ACC112 (cell line): ENCODE results near the gene CCDC60.

Experiments
- H2AFZ ChIP-seq: fragments of 200-600 bp; sonication (generic); one replicate; pipeline ENCODE4 v1.6.0; 2017; ENCODE audit warnings: antibody characterized with exemption, low read length; ENCODE audit not compliant: unreplicated experiment
- H3K27ac ChIP-seq: fragments of 200-600 bp; sonication (generic); 2 replicates; pipeline ENCODE4 v1.5.1; 2014; ENCODE audit warnings: low read depth, mild to moderate bottlenecking, antibody characterized with exemption, low read length, moderate library complexity
- H3K27me3 ChIP-seq: fragments of 200-600 bp; sonication (generic); 2 replicates; pipeline ENCODE4 v1.6.1; 2014; ENCODE audit warnings: mild to moderate bottlenecking, antibody characterized with exemption, low read length, moderate library complexity, mixed read lengths; ENCODE audit not compliant: insufficient read depth
- H3K36me3 ChIP-seq: fragments of 200-600 bp; sonication (generic); 2 replicates; pipeline ENCODE4 v1.6.1; 2016; ENCODE audit warnings: mild to moderate bottlenecking, antibody characterized with exemption, low read length, moderate library complexity, mixed read lengths; ENCODE audit not compliant: insufficient read depth
- H3K4me1 ChIP-seq: fragments of 200-600 bp; sonication (generic); one replicate; pipeline ENCODE4 v1.6.1; 2016; ENCODE audit warnings: low read length, mixed read lengths; ENCODE audit not compliant: insufficient read depth, unreplicated experiment, control insufficient read depth
- H3K4me3 ChIP-seq: fragments of 200-600 bp; sonication (generic); 2 replicates; pipeline ENCODE4 v1.5.1; 2014; ENCODE audit warnings: mild to moderate bottlenecking, low read depth, low read length
- H3K79me2 ChIP-seq: fragments of 200-600 bp; sonication (generic); one replicate; pipeline ENCODE4 v1.6.0; 2016; ENCODE audit warnings: low read length; ENCODE audit not compliant: control insufficient read depth, unreplicated experiment, insufficient read depth

The CCDC60 gene

DNA sequence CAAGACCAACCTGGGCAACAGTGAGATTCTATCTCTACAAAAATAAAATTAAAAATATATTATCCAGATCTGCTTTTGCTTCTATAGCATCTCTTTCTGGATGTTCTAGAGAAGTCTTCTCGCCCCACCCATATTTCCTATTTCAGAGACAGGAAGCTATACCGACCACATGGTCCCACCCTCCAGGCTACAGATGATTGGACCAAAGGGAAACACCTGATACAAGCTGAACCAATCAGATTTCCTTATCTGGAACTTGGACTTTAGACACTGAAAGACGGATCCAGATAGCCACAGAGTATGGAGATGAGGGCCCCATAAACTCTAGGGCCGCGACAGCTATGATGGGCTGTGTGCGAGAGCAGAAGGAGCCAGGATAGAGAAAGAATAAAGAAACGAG is 48.7 kb downstream of the CCDC60 start:
- H3K4me1 ChIP-seq = no peaks in the 10 kb centered on the region
- H3K27ac ChIP-seq = no peak overlapping the region
- H3K79me2 ChIP-seq = no peaks in the 10 kb centered on the region
- no peaks in the 10 kb centered on the region for H3K36me3 ChIP-seq
- no peak overlapping the region for H3K4me3 ChIP-seq
- no peak overlapping the region for H2AFZ ChIP-seq
- no peaks in the 10 kb centered on the region for H3K27me3 ChIP-seq

DNA sequence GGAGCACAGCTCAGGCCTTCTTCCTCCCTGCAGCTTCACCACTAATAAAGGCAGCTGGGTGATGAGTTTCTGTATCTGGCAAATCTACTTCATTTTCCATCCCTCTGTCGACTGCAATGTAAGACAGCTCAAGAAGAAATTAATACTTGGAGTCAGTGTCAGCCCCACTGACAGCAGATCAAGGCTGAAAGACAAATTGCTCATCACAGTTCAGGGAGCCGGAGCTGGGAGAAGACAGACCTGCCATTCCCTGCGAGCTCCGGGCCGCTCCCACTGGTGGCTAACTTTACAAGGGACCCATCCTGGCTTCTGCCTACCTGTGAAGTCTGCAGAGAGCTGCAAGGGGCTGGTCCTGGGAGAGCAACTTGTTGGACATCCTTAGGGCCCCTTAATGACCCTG is 49.8 kb downstream of the CCDC60 start:
- H3K4me3 ChIP-seq = no peak overlapping the region
- no peak overlapping the region for H2AFZ ChIP-seq
- no peaks in the 10 kb centered on the region for H3K4me1 ChIP-seq
- no peaks in the 10 kb centered on the region for H3K79me2 ChIP-seq
- no peaks in the 10 kb centered on the region for H3K27me3 ChIP-seq
- H3K36me3 ChIP-seq = no peaks in the 10 kb centered on the region
- H3K27ac ChIP-seq = no peak overlapping the region

DNA sequence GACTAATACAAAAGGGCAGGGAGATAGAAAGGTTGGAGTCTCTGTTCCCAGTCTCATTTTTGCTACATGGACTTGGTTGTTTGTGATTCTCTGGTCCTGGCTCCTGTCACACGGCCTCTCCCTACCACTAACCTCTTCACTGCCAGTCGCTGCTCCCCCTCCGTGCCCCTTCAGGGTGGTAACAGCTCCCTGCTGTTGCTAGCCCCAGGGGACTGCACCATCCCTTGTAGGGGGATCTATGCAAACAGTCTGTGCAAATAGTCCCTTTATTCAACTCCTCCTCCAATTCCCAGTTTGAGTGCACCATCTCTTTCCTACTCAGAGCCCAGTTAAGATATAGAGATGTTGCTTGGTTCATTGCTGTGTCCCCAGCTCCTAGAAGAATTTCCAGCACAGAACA is 51.1 kb downstream of the CCDC60 start:
- no peaks in the 10 kb centered on the region for H3K27me3 ChIP-seq
- no peak overlapping the region for H3K4me3 ChIP-seq
- H2AFZ ChIP-seq = no peak overlapping the region
- no peaks in the 10 kb centered on the region for H3K79me2 ChIP-seq
- H3K4me1 ChIP-seq = no peaks in the 10 kb centered on the region
- H3K36me3 ChIP-seq = no peaks in the 10 kb centered on the region
- no peak overlapping the region for H3K27ac ChIP-seq

DNA sequence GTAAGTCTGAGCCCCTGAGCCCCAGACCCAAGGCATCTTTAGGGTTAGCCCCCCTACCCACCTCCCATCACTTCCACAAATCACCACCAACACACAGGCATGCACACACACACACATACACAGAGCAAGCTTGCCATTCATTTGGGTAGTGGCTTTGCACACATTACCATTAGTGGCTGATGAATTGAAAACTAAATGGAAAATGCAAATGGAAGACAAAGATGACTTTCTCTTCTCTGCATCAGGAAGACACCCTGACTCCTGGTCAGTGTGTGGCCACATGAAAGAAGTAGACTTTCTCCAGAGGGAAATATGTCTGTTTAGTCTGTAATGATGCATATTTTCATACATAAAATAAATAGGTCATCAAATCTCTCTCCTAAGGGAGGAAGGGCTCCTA is 55.2 kb downstream of the CCDC60 start:
- Histone ChIP-seq H3K36me3 (no peaks in the 10 kb centered on the region), H3K27me3 (no peaks in the 10 kb centered on the region), H2AFZ (no peak overlapping the region), H3K4me3 (no peak overlapping the region), H3K79me2 (no peaks in the 10 kb centered on the region), H3K4me1 (no peaks in the 10 kb centered on the region), H3K27ac (no peak overlapping the region)

DNA sequence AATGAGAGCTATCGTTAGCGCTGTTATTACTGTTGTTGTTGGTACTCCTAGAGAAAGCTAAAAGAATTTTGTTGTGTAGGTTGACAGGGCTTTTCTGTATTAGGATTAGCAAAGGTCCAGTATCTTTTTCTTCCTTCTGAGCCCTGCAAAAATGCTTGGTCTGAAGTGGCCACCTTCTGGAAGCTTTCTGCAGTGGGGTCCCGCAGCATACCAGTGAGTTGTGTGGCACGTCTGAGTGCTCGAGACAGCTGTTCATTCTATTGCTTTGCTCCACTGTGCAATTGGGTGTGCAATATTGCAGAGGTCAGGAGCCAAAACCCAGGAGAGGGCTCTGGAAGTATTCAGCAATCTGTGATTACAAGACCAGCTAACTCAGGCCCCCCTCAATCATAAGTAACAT is 57.1 kb downstream of the CCDC60 start:
- no peak overlapping the region for H3K4me3 ChIP-seq
- H3K36me3 ChIP-seq = no peaks in the 10 kb centered on the region
- no peaks in the 10 kb centered on the region for H3K27me3 ChIP-seq
- H2AFZ ChIP-seq = no peak overlapping the region
- no peak overlapping the region for H3K27ac ChIP-seq
- no peaks in the 10 kb centered on the region for H3K4me1 ChIP-seq
- H3K79me2 ChIP-seq = no peaks in the 10 kb centered on the region

DNA sequence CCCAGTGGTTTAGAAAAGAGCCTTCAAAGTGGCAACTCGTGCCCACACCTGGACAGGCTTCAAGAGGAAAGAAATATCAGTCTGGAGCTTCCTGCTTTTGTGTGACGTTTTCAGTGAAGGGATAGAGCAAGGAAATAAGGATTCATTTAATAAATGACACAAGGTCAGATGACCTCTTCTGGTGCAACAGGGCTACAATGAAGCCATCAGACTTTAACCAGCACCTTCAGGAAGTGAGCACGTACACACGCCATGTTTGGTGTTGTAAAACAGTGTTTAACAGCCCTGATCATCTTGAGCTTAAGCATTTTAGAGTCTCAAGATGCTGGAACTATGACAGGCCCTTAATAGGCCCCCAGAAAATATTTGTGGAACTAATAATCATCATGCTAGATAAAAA is 59.1 kb downstream of the CCDC60 start:
- Histone ChIP-seq H2AFZ (no peak overlapping the region), H3K4me3 (no peak overlapping the region), H3K36me3 (no peaks in the 10 kb centered on the region), H3K27me3 (no peaks in the 10 kb centered on the region), H3K27ac (no peak overlapping the region), H3K79me2 (no peaks in the 10 kb centered on the region), H3K4me1 (no peaks in the 10 kb centered on the region)

DNA sequence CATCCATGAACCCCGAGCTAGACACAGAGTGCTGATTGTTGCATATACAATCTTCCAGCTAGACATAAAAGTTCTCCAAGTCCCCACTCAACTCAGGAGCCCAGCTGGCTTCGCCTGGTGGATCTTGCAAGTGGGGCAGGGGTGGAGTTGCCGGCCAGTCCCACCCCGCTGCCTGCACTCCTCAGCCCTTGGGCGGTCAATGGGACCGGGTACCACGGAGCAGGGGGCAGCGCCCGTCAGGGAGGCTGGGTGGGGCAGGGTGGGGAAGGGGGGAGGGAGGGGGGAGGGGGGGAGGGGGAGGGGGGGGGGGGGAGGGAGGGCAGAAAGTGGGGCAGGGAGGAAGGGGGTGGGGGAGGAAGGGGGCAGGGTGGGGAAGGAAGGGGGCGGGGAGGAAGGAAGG is 63.0 kb downstream of the CCDC60 start:
- Histone ChIP-seq H3K36me3 (no peaks in the 10 kb centered on the region), H3K4me3 (no peak overlapping the region), H2AFZ (no peak overlapping the region), H3K4me1 (no peaks in the 10 kb centered on the region), H3K27me3 (no peaks in the 10 kb centered on the region), H3K27ac (no peak overlapping the region), H3K79me2 (no peaks in the 10 kb centered on the region)

DNA sequence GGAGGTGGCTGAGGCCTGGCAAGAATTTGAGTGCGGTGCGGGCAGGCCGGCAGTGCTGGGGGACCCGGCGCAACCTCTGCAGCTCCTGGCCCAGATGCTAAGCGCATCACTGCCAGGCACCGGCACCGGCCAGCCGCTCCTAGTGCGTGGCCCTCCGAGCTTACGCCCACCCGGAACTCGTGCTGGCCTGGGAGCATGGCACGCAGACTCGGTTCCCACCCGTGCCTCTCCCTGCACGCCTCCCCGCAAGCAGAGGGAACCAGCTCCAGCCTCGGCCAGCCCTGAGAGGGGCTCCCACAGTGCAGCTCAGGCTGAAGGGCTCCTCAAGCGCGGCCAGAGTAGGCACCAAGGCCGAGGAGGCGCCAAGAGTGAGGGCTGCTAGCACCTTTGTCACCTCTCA is 63.7 kb downstream of the CCDC60 start:
- no peaks in the 10 kb centered on the region for H3K4me1 ChIP-seq
- no peak overlapping the region for H2AFZ ChIP-seq
- H3K4me3 ChIP-seq = no peak overlapping the region
- no peaks in the 10 kb centered on the region for H3K79me2 ChIP-seq
- H3K27ac ChIP-seq = no peak overlapping the region
- no peaks in the 10 kb centered on the region for H3K36me3 ChIP-seq
- H3K27me3 ChIP-seq = no peaks in the 10 kb centered on the region

DNA sequence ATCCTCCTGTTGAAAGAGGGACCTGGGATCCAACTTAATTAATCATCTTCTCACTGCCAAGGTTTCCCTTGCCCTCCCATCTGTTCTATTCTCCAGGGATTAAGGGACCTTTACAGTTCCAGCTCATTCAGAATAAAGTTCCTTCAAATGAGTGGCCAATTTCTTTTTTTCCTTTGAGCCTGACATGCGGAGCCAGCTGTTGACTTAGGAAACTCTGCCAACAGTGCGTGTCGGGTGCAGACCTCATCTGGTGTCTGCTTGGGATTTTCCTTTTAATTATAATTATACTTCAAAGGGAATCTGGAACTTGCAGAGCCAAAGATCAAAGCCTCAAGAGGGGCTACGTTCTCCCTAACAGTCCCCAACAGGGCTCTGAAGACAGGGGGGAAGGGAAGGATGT is 64.8 kb downstream of the CCDC60 start:
- Histone ChIP-seq H2AFZ (no peak overlapping the region), H3K36me3 (no peaks in the 10 kb centered on the region), H3K4me1 (no peaks in the 10 kb centered on the region), H3K27me3 (no peaks in the 10 kb centered on the region), H3K27ac (no peak overlapping the region), H3K4me3 (no peak overlapping the region), H3K79me2 (no peaks in the 10 kb centered on the region)

DNA sequence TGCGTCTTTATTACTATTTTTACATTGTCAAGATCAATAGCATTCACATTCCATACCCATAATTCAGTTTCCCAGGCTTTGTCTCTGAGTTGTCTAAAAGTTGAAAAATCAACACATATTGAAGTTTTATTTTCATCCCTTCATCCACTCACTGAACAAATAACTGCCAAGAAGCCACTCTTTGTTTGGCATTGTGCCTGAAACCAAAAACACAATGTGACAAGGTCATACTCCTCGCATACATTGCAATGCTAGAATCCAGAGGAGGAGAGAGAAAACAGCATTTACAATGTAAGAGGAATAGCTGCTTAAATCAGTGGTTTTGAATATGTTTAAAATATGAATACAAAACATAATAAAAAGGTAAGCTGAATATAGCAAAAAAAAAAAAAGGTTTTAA is 71.8 kb downstream of the CCDC60 start:
- no peaks in the 10 kb centered on the region for H3K4me1 ChIP-seq
- no peak overlapping the region for H2AFZ ChIP-seq
- no peak overlapping the region for H3K4me3 ChIP-seq
- no peak overlapping the region for H3K27ac ChIP-seq
- no peaks in the 10 kb centered on the region for H3K79me2 ChIP-seq
- peaks cover 14% of the 10 kb centered on the region for H3K27me3 ChIP-seq
- H3K36me3 ChIP-seq = no peaks in the 10 kb centered on the region

DNA sequence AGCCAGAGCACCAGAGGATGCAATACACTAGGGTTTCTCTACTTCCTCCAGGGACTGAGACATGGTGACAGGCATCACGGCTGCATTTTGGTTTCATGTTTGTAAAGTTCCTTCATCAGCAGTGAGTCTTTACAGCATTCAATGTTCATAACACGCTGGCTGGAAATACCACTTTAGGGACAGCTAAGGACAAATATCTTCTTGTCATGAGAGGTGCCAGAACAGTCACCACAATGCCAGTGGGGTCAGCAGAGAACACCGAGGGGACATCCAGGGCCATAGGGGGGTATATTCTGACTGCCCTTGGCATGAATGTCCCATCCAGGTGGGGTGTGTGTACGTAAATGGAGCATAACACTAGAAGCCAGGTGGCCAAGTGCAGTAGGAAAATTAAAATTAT is 72.3 kb downstream of the CCDC60 start:
- H3K4me3 ChIP-seq = no peak overlapping the region
- H3K27me3 ChIP-seq = peaks cover 19% of the 10 kb centered on the region
- H3K36me3 ChIP-seq = no peaks in the 10 kb centered on the region
- no peak overlapping the region for H3K27ac ChIP-seq
- H2AFZ ChIP-seq = no peak overlapping the region
- H3K4me1 ChIP-seq = no peaks in the 10 kb centered on the region
- H3K79me2 ChIP-seq = no peaks in the 10 kb centered on the region

DNA sequence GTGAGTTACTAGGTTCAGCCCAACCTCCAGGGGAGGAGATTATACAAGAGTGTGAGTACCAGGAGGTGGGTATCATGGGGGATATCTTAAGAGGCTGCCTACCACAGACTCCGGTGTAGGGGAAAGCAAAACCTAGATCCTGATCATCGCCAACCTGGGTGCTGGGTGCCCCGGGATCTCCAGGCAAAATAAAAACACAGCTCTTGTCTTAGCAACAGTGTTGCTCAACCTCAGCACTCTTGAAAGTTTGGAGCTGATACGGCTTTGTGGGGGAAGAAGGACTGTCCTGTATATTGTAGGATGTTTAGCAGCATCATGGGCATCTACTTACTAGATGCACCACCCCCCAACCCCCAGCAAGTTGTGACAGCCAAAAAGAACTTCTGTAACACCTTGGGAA is 74.5 kb downstream of the CCDC60 start:
- no peak overlapping the region for H3K27ac ChIP-seq
- H3K4me1 ChIP-seq = no peaks in the 10 kb centered on the region
- no peaks in the 10 kb centered on the region for H3K36me3 ChIP-seq

More for the DNA sequence above, 74.5 kb downstream of the CCDC60 start:
- H3K27me3 ChIP-seq = peaks cover 27% of the 10 kb centered on the region
- no peaks in the 10 kb centered on the region for H3K79me2 ChIP-seq
- no peak overlapping the region for H2AFZ ChIP-seq
- H3K4me3 ChIP-seq = no peak overlapping the region
